Astrocyte (in vitro differentiated cells and primary cell): ENCODE results near the gene BIRC6.

Experiments
- EZH2 ChIP-seq: IDR thresholded peaks from 2 replicates; pipeline ENCODE4 v1.6.1; 2012; ENCODE audit warnings: mild to moderate bottlenecking, low read length, inconsistent platforms; ENCODE audit not compliant: insufficient read depth
- TF ChIP-seq, protein P1 (sequence below): IDR thresholded peaks from 2 replicates; pipeline ENCODE4 v1.5.1; 2011; ENCODE audit warnings: low read depth, mild to moderate bottlenecking, inconsistent platforms, low read length, moderate library complexity; ENCODE audit not compliant: insufficient read depth

DNA sequence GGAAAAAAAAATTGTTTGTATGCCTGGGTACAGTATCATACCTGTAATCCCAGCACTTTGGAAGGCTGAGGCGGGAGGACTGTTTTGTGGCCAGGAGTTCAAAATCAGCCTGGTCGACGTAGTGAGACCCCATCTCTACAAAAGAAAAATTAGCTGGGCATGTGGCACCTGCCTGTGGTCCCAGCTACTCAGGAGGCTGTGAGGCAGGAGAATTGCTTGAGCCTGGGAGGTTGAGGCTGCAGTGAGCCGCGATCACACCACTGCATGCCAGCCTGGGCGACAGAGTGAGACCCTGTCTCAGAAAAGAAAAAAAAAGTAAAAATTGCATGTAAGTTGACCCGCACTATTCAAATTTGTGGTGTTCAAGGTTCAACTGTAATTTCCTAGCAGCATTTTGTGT, 46.2 kb upstream of the BIRC6 start:
- TF ChIP-seq, protein P1, sequence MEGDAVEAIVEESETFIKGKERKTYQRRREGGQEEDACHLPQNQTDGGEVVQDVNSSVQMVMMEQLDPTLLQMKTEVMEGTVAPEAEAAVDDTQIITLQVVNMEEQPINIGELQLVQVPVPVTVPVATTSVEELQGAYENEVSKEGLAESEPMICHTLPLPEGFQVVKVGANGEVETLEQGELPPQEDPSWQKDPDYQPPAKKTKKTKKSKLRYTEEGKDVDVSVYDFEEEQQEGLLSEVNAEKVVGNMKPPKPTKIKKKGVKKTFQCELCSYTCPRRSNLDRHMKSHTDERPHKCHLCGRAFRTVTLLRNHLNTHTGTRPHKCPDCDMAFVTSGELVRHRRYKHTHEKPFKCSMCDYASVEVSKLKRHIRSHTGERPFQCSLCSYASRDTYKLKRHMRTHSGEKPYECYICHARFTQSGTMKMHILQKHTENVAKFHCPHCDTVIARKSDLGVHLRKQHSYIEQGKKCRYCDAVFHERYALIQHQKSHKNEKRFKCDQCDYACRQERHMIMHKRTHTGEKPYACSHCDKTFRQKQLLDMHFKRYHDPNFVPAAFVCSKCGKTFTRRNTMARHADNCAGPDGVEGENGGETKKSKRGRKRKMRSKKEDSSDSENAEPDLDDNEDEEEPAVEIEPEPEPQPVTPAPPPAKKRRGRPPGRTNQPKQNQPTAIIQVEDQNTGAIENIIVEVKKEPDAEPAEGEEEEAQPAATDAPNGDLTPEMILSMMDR, result no peak
- no peak for TF ChIP-seq EZH2
